Astrocyte of the hippocampus (primary cell): ENCODE data around the gene RANBP1.

Experiments
- DNase-seq: peaks from one replicate; pipeline ENCODE4 v3.0.0; 2011; ENCODE audit warnings: low read depth, low spot score

RANBP1 gene

DNA sequence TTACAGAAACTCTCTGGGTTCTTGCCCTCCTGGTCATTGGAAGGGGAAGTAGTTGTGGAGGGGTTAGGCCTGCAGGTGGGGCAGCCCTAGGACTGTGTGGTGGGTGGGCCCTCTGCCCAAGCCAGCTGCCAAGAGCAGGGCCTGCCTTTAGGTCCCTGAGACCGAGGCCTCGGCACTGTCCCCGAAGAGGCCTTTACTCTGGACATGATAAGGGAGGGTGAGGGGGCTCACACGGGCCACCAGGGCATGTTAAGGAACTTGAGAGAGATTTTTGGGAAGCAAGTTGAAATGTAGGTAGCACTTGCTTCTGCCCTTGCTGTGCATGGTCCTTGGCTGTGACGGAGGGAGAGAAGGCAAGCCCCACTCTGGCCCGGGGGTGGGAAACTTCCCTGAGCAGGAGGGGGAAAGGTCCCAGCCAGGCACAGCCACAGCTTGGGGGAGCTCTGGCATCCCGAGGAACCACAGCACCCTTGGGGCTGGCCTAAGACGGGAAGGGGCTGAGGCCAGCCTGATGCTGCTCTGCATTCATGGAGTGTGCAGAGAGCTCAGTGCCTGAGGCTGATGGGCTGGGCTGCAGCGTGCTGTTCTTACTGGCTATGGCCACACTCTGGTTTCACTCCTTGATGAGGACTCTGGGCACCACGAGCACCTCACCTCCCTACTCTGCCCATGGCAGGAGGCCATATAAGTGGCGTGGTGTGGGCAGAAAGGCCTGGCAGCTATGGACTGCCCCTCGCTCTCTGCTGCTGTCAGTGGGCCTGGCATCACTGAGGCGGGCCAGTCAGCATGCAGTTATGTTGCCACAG, 7.8 kb upstream of the RANBP1 start:
- no peak for DNase-seq

DNA sequence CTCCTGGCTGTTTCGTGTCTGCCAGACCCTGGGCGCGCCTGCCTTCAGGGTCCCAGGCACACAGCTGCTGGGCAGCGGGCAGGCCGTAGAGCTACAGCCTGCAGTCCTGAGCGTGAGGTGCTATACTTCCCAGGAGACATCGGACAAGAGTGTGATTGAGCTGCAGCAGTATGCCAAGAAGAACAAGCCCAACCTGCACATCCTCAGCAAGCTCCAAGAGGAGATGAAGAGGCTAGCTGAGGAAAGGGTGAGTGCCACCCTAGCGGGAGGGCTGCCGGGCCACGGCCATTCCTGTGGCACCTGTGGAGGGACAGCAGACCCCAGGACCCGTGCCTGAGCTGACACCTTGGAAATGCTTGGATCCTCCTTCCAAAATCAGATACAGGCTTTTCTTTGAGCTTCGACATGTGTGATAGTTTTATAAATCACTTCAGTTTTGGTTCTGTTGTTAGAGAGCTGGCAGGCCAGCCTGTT, 7.1 kb upstream of the RANBP1 start:
- no peak for DNase-seq

DNA sequence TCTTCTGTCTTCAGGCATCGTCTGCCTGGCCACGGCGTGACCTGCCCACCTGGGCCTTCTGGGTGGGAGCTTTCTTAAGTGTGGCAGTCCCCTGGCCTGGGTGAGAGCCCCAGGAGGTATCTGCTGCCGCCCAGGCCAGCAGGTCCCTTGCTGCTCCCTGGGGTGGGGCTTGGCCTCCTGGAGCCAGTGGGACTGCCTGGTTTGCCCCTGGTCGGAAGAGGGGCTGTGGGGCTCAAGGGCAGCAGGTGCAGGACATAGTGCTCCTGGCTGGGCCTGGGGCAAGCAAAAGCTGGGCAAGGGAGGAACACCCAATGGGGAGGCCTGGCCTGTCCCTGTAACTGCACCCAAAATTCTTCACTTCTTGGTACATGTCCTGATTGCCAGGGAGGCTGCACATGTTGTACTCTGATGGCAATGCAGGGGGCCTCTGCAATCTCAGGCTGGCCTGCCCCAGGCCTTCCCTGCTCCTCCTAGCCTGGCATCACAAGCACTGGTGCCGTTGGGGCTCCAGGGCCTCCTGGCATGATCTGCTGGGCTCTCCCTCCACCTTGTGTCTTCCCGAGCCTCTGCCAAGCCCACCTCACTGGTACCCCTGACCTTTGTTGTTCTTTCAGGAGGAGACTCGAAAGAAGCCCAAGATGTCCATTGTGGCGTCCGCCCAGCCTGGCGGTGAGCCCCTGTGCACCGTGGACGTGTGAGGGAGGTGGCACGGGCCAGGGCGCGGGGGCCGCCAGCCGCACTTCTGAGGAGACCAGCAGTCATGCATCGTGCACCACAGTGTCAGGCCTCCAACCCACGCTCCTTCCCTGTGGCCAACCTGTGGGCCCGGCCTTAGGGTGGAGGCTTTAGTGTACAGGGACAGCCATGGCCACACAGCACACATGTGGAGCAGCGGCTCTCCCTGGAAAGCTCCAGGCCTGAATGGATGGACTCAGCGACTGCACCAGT, 6.2 kb upstream of the RANBP1 start:
- no peak for DNase-seq

- no peak for DNase-seq
Observed at GRCh38 chr22:20110359-20110985, 5.4 kb upstream of the RANBP1 start.

DNA sequence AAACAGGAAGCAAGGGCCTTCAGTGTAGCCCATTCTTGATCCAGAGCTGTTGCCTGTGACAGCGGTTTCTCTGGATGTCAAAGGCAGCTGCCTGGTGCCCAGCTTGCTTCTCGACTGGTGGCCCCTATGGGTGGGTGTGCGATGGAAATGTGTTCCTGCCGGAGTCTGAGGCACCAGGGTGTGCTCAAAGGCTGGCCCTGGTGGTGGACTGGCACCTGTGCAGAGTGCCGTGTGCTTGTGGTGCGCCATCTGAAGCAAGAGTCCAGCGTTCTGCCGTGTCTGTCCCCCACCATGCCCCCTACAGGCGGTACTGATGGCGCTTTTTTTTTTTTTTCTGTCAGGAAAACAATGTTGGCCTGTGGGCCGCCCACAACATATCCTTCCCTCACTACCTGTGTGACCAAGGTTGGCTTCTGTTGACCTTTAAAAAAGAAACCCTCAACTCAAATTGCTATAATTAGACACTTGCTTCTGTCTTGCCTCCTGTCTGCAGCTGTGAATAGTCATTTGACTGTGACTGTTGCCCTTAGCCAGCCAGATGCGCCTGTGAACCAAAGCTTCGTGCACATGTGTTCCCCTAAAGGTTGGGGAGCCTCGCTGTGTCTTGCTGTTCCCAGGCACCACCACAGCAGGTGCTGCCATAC, 4.7 kb upstream of the RANBP1 start:
- peak; percentile 39 for DNase-seq

DNA sequence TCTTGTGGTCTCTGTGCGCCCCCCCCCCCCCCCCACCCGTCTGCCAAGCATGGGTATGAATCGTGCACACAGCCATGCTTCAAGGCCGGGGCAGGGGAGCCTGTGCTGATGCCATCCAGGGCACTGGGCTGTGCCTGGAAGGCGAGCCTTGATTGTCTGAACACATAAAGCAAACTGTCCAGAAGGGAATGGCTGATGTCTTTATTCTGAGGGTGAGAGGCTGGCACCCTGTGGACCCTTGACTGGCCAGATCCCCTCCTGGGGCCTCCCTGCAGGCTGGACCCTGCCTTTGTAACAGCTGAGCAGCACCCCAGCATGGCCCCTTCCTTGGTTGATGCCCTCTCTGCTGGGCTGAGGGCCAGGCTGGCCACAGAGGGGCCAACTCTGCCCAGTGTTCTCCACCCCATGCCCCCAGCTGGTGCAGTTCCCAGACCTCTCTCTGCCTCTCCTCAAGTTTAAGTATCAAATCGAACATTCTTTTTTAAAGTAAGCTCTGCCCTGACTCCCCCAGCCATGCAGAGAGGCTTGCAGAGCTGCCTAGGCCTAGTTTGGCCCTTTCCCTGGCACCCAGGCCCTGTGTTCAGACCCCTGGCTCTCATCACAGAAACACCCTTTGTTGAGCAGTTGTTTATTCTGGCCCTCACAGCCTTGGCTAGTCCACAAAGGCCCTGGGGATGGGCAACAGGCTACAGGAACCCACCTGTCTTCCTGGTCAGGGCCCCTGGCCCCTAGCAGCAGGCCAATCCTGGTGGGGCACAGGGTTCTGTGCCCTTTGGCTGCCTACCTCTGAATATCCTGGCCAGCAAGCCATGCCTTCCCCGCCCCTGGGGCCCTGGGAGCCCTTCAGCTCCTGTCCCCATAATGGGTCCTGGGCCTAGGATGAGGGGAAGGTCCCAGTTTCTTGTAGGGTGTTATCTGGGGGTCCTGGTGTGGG, 3.9 kb upstream of the RANBP1 start:
- no peak for DNase-seq

GRCh38 chr22:20112623-20113511, 3.0 kb upstream of the RANBP1 start:
- DNase-seq = no peak

- no peak for DNase-seq
Observed at GRCh38 chr22:20113551-20114310, 2.2 kb upstream of the RANBP1 start.

- DNase-seq = no peak
Observed at GRCh38 chr22:20114506-20115475, 1.1 kb upstream of the RANBP1 start.

GRCh38 chr22:20116376-20116950, 559 bp downstream of the RANBP1 start:
- no peak for DNase-seq

DNA sequence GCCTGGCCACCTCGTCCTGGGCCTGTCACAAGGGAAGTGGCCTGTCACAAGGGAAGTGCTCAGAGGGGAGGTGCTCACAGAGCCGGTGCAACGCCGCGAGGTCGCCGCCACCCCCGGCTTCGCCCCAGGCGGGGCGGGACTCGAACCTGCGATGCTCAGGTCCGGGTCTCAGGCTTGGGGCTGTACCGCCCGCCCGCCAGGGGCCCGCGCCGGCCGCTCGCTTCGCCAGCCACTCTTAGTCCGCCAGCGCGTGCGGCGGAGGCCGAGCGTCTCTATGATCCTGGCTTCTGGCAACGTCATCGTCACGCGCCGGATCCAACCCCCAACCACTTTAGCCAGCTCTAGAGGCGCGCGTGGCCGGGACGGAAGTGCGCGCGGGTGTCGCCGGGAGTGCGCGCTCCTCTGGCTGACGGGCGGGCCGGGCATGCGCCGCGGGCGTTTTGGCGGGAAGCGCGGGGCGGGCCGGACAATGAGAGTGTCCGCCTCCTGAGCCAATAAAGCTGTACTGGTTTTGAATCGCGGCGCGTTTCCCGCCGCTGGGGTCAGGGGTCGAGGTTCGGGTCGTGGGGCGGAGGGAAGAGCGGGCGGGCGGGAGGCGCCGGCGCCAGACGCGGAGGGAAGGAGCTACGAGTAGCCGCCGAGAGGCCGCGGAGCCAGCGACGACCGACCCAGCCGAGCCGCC, 1.2 kb downstream of the RANBP1 start, which contains the start of gene TRMT2A:
Gene TRMT2A (minus strand): TSS at position 276 of the 682 bp plus-strand sequence. CDS start 320 bp downstream, outside the sequence.
- DNase-seq = peak; percentile 100

GRCh38 chr22:20117633-20118299, 1.9 kb downstream of the RANBP1 start:
- DNase-seq = peak; percentile 51

DNA sequence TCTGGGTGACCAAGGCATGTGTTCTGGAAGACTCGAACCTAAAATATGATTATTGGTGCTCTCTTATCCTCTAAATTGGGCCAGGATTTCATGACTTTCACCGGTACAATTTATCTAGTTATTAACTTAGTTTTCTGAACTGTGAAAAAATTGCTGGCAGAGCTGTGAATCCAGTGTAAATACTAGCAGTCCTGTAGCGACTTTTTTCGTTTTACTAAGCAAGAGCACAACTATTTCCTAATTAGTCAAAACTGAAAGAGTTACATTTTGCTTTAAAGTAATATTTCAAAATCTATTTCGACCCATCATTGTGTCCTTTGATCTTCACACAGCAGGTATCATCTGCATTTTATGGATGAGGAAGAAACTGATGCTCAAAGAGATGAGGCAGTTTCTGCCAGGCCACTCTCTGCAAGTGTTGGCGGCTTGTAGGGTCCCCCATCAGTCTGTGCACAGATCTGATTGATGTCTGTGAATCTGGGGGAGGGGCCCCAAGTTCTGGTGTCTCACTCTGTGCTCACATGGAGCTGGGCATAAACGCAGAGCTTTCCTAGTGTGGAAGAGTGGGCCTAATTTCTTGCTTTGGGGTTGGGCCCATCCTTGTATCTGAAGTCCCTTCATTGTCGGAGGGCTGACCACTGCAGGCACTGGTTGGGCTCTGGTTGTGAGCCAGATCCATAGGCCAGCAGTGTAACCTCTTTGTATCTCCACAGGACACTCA, 2.6 kb downstream of the RANBP1 start:
- no peak for DNase-seq

GRCh38 chr22:20121856-20122415, 6.0 kb downstream of the RANBP1 start:
- DNase-seq = no peak
